Tibial artery (tissue), 4 donors: ENCODE data around the gene LRP3.

Experiments used
- DNase-seq, 2 donors: peaks; one replicate each; pipeline ENCODE4 v3.0.0-alpha.2; 2019
- H3K27ac ChIP-seq, 2 donors: fragments of 200-600 bp; sonication (generic) in 1 of 2; 1 replicate in 1 of 2; 2 replicates in 1 of 2; pipeline ENCODE4 v1.5.1; 2018 to 2019; ENCODE audit warnings: mild to moderate bottlenecking in 1 of 2
- H3K27me3 ChIP-seq, 2 donors: fragments of 200-600 bp; sonication (generic) in 1 of 2; one replicate each; pipeline versions ENCODE4 v1.5.1 to v1.6.0; 2016 to 2019
- H3K36me3 ChIP-seq, 3 donors: fragments of 200-600 bp; sonication (generic) in 2 of 3; one replicate each; pipeline ENCODE4 v1.5.1; 2016 to 2019; ENCODE audit warnings: mild to moderate bottlenecking in 2 of 3
- H3K4me1 ChIP-seq, 4 donors: fragments of 200-600 bp; sonication (generic) in 2 of 4; 1 replicate in 3 of 4; 2 replicates in 1 of 4; pipeline ENCODE4 v1.5.1; 2016 to 2019
- H3K4me3 ChIP-seq, 2 donors: fragments of 200-600 bp; sonication (generic) in 1 of 2; 1 replicate in 1 of 2; 2 replicates in 1 of 2; pipeline ENCODE4 v1.5.1; 2018 to 2019; ENCODE audit warnings: mild to moderate bottlenecking in 2 of 2
- H3K9me3 ChIP-seq, 3 donors: fragments of 200-600 bp; sonication (generic) in 1 of 3; one replicate each; pipeline ENCODE4 v1.5.1; 2016 to 2019
- intact Hi-C: fragments of 100-400 bp; cut with DNase I; formaldehyde crosslinking; loops from one replicate; pipeline ENCODE4 v1.15.0; 2023; ENCODE audit warnings: low total_unique reads
- TF ChIP-seq, protein P1 (sequence below), 2 experiments: fragments of 200-600 bp in 1 of 2; fragments of 450-650 bp in 1 of 2; IDR thresholded peaks; one replicate each; pipeline ENCODE4 v1.5.1; 2017 to 2019; ENCODE audit warnings: antibody characterized with exemption in 2 of 2, mild to moderate bottlenecking in 1 of 2, moderate library complexity in 1 of 2

The LRP3 gene

DNA sequence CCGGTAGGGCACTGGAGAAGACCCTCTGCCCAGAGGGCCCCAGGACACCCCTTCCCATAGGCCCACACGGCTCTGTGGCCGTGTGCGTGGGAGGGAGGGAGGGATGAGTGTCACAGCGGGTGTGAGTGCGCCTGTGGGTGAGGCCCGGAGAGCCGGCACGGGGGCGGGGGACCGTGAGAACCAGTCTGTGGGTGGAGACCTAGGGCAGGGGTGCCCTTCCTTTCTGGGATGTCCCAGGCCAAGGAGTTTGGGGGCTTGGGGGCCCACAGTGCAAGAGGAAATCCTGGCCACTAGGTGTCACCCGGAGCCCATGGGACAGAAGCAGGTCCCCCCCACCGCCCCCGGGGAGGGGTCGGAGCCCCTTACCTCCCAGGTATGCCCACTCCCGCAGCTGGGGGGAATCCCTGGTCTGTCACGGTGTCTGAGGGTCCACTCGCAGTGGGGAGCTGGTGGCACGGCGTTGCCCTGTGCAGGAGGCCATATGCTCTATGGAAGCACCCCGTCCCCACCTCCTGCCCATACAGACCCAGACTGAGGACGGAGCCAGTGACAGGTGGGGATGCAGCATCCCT lies 47.5 kb downstream of the LRP3 start:
- intact Hi-C loops, result loop anchor here (2.0 kb wide), 1 partner anchor 165 kb away; no protein-coding TSS in a partner anchor
- Histone ChIP-seq H3K36me3 (no peaks in the 10 kb centered on the region), H3K4me3 (no peak overlapping the region), H3K27ac (no peak overlapping the region), H3K4me1 (peaks cover 0 to 13% (median 5%) of the 10 kb centered on the region in 4 donors), H3K27me3 (peaks cover 0 to 29% of the 10 kb centered on the region in 2 donors), H3K9me3 (peaks cover 0 to 11% (median 6%) of the 10 kb centered on the region in 3 donors)
- no peak for DNase-seq
- TF ChIP-seq, protein P1, sequence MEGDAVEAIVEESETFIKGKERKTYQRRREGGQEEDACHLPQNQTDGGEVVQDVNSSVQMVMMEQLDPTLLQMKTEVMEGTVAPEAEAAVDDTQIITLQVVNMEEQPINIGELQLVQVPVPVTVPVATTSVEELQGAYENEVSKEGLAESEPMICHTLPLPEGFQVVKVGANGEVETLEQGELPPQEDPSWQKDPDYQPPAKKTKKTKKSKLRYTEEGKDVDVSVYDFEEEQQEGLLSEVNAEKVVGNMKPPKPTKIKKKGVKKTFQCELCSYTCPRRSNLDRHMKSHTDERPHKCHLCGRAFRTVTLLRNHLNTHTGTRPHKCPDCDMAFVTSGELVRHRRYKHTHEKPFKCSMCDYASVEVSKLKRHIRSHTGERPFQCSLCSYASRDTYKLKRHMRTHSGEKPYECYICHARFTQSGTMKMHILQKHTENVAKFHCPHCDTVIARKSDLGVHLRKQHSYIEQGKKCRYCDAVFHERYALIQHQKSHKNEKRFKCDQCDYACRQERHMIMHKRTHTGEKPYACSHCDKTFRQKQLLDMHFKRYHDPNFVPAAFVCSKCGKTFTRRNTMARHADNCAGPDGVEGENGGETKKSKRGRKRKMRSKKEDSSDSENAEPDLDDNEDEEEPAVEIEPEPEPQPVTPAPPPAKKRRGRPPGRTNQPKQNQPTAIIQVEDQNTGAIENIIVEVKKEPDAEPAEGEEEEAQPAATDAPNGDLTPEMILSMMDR (IDR thresholded peaks at IDR 0.05), result peak; percentile 62 to 71

DNA sequence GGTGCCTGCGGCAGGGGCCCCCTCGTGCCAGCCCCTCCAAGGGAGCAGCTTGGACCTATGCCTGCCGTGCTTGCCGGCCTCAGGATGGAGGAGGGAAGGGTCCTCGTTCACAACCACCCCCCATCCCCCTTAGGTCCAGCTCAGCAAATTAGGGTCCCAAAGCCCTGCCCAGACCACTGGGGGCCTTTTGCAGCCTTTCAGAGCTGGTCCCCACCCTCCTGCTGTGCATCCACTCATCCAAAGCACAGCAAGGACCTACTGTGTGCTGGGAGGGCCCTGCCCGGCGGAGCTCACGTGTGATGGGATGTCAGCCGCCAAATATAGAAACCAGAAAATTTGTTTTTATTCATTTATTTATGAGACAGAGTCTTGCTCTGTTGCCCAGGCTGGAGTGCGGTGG lies 48.0 kb downstream of the LRP3 start:
- TF ChIP-seq, protein P1 (IDR thresholded peaks at IDR 0.05), result no peak
- intact Hi-C loops, result loop anchor here (2.0 kb wide), 1 partner anchor 165 kb away; no protein-coding TSS in a partner anchor

DNA sequence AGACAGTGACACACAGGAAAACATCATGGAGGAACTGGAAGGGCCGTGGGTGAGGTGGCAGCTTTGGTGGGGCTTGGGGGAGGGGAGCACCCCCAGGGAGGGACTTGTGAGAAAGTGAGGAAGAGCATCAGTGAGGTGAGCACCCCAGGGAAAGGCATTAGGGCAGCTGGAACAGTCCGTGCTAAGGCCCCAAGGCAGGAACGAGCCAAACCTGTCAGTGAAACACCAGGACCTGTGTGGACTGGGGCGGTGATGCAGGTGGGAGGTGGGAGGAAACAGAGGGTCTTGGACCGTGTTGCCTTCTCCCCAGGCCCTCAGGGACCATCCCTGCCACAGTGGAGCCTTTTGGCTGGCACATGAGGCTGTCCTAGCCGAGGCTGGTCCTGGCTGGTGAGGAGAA lies 48.8 kb downstream of the LRP3 start:
- peaks cover 0 to 24% of the 10 kb centered on the region in 2 donors for H3K27me3 ChIP-seq
- TF ChIP-seq, protein P1 (IDR thresholded peaks at IDR 0.05), result no peak
- peaks cover 0 to 13% (median 5%) of the 10 kb centered on the region in 4 donors for H3K4me1 ChIP-seq
- DNase-seq, result no peak
- H3K36me3 ChIP-seq, result no peaks in the 10 kb centered on the region
- H3K4me3 ChIP-seq, result no peak overlapping the region
- H3K27ac ChIP-seq, result no peak overlapping the region
- H3K9me3 ChIP-seq, result peaks cover 0 to 11% (median 6%) of the 10 kb centered on the region in 3 donors
- intact Hi-C loops, result loop anchor here (2.0 kb wide), 1 partner anchor 164 kb away; no protein-coding TSS in a partner anchor

More for the DNA sequence above, 48.0 kb downstream of the LRP3 start:
- H3K4me1 ChIP-seq, result peaks cover 0 to 13% (median 5%) of the 10 kb centered on the region in 4 donors
- peaks cover 0 to 11% (median 6%) of the 10 kb centered on the region in 3 donors for H3K9me3 ChIP-seq
- H3K27ac ChIP-seq, result no peak overlapping the region
- no peak for DNase-seq
- H3K27me3 ChIP-seq, result peaks cover 0 to 24% of the 10 kb centered on the region in 2 donors
- H3K4me3 ChIP-seq, result no peak overlapping the region
- no peaks in the 10 kb centered on the region for H3K36me3 ChIP-seq

DNA sequence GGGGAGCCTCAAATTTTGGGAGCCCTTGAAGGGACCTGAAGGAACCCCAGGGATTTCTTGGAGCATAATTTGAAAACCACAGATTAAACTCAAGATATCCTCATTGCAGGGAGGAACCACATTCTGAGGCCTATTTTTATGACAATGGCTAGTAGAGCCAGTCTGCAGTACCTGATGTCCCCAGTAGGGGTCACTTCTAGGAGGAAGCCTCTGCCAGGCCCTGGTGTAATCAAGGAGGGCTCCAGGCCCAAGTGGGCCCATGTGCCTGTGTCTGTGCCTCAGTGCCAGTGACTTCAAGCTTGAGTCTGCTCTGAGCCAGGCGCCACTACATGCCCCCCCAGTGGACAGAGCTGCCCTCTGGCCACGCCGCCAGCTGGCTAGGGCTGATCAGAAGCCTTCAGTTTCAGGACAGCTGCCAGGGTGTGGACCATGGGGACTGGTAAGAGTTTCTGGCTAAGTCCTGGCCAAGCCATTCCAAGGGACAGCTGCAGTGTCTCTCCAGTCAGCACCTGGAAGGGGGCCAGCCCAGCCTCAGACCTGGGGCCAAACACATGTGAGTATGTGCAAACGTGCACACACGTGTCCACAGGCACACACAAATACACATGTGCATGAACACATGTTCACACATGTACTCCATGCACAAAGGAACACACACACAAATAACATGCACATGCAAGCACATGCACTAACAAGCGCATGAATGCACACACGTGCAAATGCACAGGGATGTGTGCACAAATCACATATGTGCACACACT lies 52.0 kb downstream of the LRP3 start:
- Histone ChIP-seq H3K27me3 (peaks cover 0 to 27% of the 10 kb centered on the region in 2 donors), H3K4me3 (no peak overlapping the region), H3K4me1 (peaks cover 0 to 9% (median 5%) of the 10 kb centered on the region in 4 donors), H3K36me3 (no peaks in the 10 kb centered on the region), H3K9me3 (peaks cover 0 to 11% (median 6%) of the 10 kb centered on the region in 3 donors), H3K27ac (no peak overlapping the region)
- no peak for DNase-seq
- intact Hi-C loops, result no loop called here
- TF ChIP-seq, protein P1 (IDR thresholded peaks at IDR 0.05), result peak; percentile 19 to 22

DNA sequence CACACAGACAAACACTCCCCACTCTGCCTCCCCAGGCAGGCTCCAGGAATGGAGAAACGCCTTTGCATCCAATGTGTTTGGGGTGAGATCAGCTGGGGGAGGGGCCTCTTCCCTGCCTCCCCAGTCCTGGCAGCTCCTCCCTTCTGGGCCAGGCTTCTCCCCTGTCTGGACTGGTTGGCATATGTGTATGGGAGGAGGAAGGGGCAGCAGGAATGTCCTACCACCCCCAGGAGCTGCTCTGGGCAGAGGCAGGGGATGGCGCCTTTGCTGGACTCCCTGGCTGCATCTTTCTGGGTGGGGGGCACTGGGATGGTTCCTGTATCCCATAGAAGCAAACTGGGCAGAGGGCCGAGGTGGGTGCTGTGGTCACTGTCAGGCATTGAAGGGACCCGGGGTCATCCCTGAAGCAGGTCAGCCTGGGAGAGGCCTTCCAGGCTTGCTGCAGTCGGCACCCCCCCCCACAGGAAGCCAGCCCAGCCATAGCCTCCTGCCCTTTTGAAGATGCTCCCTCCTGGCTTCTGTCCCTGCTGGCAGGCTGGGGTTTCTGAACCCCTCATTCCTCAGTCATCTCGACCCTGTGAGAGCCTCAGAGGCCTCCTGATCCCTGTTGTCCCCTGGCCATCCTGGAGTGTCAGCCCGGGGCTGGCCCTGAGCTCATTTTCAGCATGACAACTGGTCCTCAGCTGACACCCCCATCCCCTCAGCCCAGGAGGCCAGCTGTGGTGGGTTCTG lies 52.7 kb downstream of the LRP3 start:
- H3K27ac ChIP-seq, result no peak overlapping the region
- intact Hi-C loops, result no loop called here
- no peak for DNase-seq
- H3K4me1 ChIP-seq, result peaks cover 0 to 2% (median under 1%) of the 10 kb centered on the region in 4 donors
- TF ChIP-seq, protein P1 (IDR thresholded peaks at IDR 0.05), result no peak
- no peak overlapping the region for H3K4me3 ChIP-seq
- H3K9me3 ChIP-seq, result peaks cover 0 to 11% (median 6%) of the 10 kb centered on the region in 3 donors
- H3K36me3 ChIP-seq, result no peaks in the 10 kb centered on the region
- H3K27me3 ChIP-seq, result peaks cover 0 to 27% of the 10 kb centered on the region in 2 donors
